ENCODE measurements around the gene HRC. TPM values are rescaled to one million over a fixed set of nuclear protein-coding genes. Genes with fewer than 3 reads are reported as not detected.

The HRC gene
- total and polyA plus RNA-seq, 11 donors = 267 to 1,953 (median 867) TPM

GRCh38 chr19:49120325-49120683 is 34.9 kb downstream of the HRC start:
- Histone ChIP-seq H3K36me3 (no peaks in the 10 kb centered on the region), H3K9me3 (no peaks in the 10 kb centered on the region), H3K27ac (no peak overlapping the region), H3K4me3 (peak overlapping the region in 10 of 12 donors; percentile 36 to 79 (median 65)), H3K4me1 (peaks cover 5 to 40% (median 24%) of the 10 kb centered on the region in 12 donors), H3K27me3 (peaks cover 0 to 13% (median 0%) of the 10 kb centered on the region in 9 donors)
- ATAC-seq (no peak), DNase-seq (no peak)
- TF ChIP-seq POLR2A (IDR thresholded peaks at IDR 0.05) = no peak
- no peak for TF ChIP-seq CTCF (IDR thresholded peaks at IDR 0.05)
- 12 to 17% (median 14%) methylated on average over 13 to 16 of the region's 16 CpGs for WGBS, 4 donors
- intact Hi-C loops (cut with DNase I) = no loop called here

GRCh38 chr19:49119411-49120324 is 35.5 kb downstream of the HRC start, which contains the start of gene PPFIA3:
Gene PPFIA3, plus strand, starts transcription at chr19:49119544. Its CDS starts 8,330 bp downstream, at chr19:49127874.
- H3K4me1 ChIP-seq = peaks cover 5 to 46% (median 26%) of the 10 kb centered on the region in 12 donors

GRCh38 chr19:49118565-49119410 is 36.4 kb downstream of the HRC start, which contains the start of gene C19orf73:
Gene C19orf73, minus strand, starts transcription at chr19:49119143. Its CDS starts 121 bp downstream, at chr19:49119022.
- Histone ChIP-seq H3K9me3 (no peaks in the 10 kb centered on the region), H3K27me3 (peaks cover 0 to 13% (median 0%) of the 10 kb centered on the region in 9 donors)
- intact Hi-C loops (cut with DNase I) = loop anchor here in 4 of 10 donors (1.0 to 5.0 kb wide), 4 partner anchors 25 to 34 kb away; no protein-coding TSS in a partner anchor

More at GRCh38 chr19:49119411-49120324, 35.5 kb downstream of the HRC start, which contains the start of gene PPFIA3:
- TF ChIP-seq CTCF (IDR thresholded peaks at IDR 0.05) (no peak), POLR2A (IDR thresholded peaks at IDR 0.05) (no peak)
- peak within 1 kb of the TSS; percentile 36 to 79 (median 65) for H3K4me3 ChIP-seq
- H3K9me3 ChIP-seq = no peaks in the 10 kb centered on the region
- peaks cover 0 to 13% (median 0%) of the 10 kb centered on the region in 9 donors for H3K27me3 ChIP-seq
- peak within 1 kb of the TSS; percentile 93 to 99 (median 98) for H3K27ac ChIP-seq
- ATAC-seq = peak in 3 of 4 donors; percentile 50 to 68 (median 51)
- DNase-seq = peak; percentile 71 to 85 (median 77)
- WGBS, 4 donors = 1 to 2% (median 1%) methylated on average over 36 to 90 of the region's 90 CpGs
- intact Hi-C loops (cut with DNase I) = loop anchor here in 4 of 10 donors (2.0 to 5.0 kb wide), 3 partner anchors 29 to 33 kb away; no protein-coding TSS in a partner anchor
- H3K36me3 ChIP-seq = no peaks in the 10 kb centered on the region

More at GRCh38 chr19:49118565-49119410, 36.4 kb downstream of the HRC start, which contains the start of gene C19orf73:
- Histone ChIP-seq H3K4me3 (peak within 1 kb of the TSS; percentile 36 to 79 (median 65)), H3K4me1 (peaks cover 5 to 51% (median 29%) of the 10 kb centered on the region in 12 donors), H3K27ac (peak within 1 kb of the TSS; percentile 93 to 99 (median 98)), H3K36me3 (no peaks in the 10 kb centered on the region)
- TF ChIP-seq POLR2A (IDR thresholded peaks at IDR 0.05) (peak in 1 of 2 donors; percentile 61), CTCF (IDR thresholded peaks at IDR 0.05) (peak in 7 of 12 donors; percentile 8 to 30 (median 19))
- DNase-seq = peak; percentile 95 to 98 (median 96)
- 0 to 4% (median 1%) methylated on average over 12 to 85 of the region's 85 CpGs for WGBS, 4 donors
- peak; percentile 88 to 94 (median 92) for ATAC-seq
